IPS DF 6.9 (cell line): ENCODE data around the gene CD69.
"Not testable (repeated sequence)": the region's sequence is repeated elsewhere in the genome, so short reads cannot be mapped to it uniquely, and the experiment has no call there.

Experiments
- DNase-seq: peaks from one replicate; pipeline ENCODE4 v3.0.0-alpha.2; 2013; ENCODE audit warnings: low read depth, low spot score
- H3K27ac ChIP-seq: one replicate; pipeline ENCODE4 v1.5.1; 2013; ENCODE audit warnings: low read length, control low read depth
- H3K27me3 ChIP-seq: 2 replicates; pipeline ENCODE4 v1.6.1; 2013; ENCODE audit warnings: mild to moderate bottlenecking, low read length; ENCODE audit not compliant: control insufficient read depth, insufficient read depth
- H3K36me3 ChIP-seq: 2 replicates; pipeline ENCODE4 v1.6.1; 2013; ENCODE audit warnings: low read length; ENCODE audit not compliant: control insufficient read depth, insufficient read depth
- H3K4me1 ChIP-seq: 2 replicates; pipeline ENCODE4 v1.6.1; 2013; ENCODE audit warnings: low read length; ENCODE audit not compliant: control insufficient read depth, insufficient read depth
- H3K4me3 ChIP-seq: 2 replicates; pipeline ENCODE4 v1.5.1; 2013; ENCODE audit warnings: mild to moderate bottlenecking, low read length
- H3K9me3 ChIP-seq: 2 replicates; pipeline ENCODE4 v1.6.1; 2013; ENCODE audit warnings: low read length, inconsistent platforms; ENCODE audit not compliant: control insufficient read depth, insufficient read depth
- WGBS: extraction: QIAGEN DNeasy Blood & Tissue Kit; methylation state at CpG from one replicate; pipeline ENCODE4 v1.1.7; 2013; ENCODE audit warnings: mixed read lengths, missing lambda C conversion rate; ENCODE audit not compliant: insufficient read length, insufficient coverage; 5-methylcytosine and 5-hydroxymethylcytosine counted together

The CD69 gene

DNA sequence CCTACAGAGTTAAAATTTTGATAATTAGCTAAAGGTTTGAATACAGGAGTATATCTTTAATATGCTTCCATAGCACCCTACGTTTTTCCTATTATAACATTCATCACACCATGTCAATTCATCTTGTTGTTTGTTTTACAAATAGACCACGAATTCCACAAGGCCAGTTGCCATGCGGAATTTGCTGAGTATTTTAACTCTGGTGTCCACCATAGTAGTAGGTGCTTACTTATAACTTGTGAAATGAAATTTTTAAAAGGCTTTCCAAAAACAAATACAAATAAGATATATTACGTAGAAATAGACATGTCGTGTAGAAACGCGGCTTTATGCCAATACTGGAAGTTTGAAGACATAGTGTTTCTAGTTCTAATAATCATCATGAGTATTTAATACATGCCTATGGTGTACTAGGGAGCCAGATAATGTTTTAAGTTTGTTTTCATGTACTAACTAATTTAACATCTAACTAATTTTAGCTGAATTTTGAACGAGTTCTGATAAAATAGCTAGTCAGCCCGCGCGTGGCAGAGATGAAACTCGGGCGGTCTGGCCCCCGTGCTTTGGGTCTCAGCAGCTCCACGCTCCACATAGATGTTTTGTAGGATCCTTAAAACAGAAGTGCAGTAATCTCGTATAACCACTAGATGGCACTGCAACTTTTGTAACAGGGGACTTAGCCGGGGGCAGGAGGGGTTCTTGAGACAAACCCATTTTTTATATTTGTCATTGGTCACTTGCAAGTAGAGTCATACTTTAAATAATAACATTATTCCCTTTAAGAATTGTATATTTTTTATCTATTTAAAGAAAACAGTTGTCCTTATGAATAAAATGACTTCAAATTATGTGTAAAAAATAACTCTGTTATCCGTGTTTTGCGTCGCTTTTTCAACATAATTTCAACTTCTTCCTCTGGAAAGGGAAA lies 10.2 kb downstream of the CD69 start:
- H3K4me1 ChIP-seq, result no peaks in the 10 kb centered on the region
- no CpG with 5 or more reads among the region's 20 CpGs for WGBS
- no peak overlapping the region for H3K4me3 ChIP-seq
- H3K27ac ChIP-seq, result no peak overlapping the region
- no peaks in the 10 kb centered on the region for H3K27me3 ChIP-seq
- no peaks in the 10 kb centered on the region for H3K9me3 ChIP-seq
- no peaks in the 10 kb centered on the region for H3K36me3 ChIP-seq
- DNase-seq, result peak; percentile 55

- no CpG with 5 or more reads among the region's 1 CpG for WGBS
- Histone ChIP-seq H3K36me3 (no peaks in the 10 kb centered on the region), H3K4me3 (no peak overlapping the region), H3K27me3 (no peaks in the 10 kb centered on the region), H3K27ac (no peak overlapping the region), H3K4me1 (no peaks in the 10 kb centered on the region), H3K9me3 (no peaks in the 10 kb centered on the region)
- DNase-seq, result no peak
These were observed 11.1 kb downstream of the CD69 start for GRCh38 chr12:9749640-9750039.

GRCh38 chr12:9745199-9745598 lies 15.5 kb downstream of the CD69 start:
- Histone ChIP-seq H3K4me3 (no peak overlapping the region), H3K27me3 (no peaks in the 10 kb centered on the region), H3K27ac (no peak overlapping the region), H3K4me1 (no peaks in the 10 kb centered on the region), H3K36me3 (no peaks in the 10 kb centered on the region), H3K9me3 (no peaks in the 10 kb centered on the region)
- no peak for DNase-seq
- WGBS, result no CpG with 5 or more reads among the region's 3 CpGs

DNA sequence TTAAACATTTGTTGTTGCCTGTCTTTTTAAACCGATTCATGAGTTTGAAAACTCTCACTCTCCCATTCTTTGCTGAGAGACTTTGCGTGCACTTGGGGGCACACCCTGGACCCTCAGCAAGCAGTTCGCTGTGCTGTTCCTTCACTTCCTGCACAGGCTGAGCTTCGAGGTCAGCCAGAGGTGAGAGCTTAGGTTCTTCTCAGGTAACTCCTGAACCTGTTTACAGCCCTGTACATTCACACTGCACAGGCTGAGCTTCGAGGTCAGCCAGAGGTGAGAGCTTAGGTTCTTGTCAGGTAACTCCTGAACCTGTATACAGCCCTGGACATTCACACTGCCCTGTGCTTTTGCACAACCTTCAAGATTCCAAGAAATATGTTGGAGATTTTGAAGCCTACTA lies 18.0 kb downstream of the CD69 start:
- no peak overlapping the region for H3K27ac ChIP-seq
- H3K4me1 ChIP-seq, result no peaks in the 10 kb centered on the region
- no CpG with 5 or more reads among the region's 5 CpGs for WGBS
- no peaks in the 10 kb centered on the region for H3K36me3 ChIP-seq
- no peaks in the 10 kb centered on the region for H3K9me3 ChIP-seq
- H3K4me3 ChIP-seq, result no peak overlapping the region
- H3K27me3 ChIP-seq, result no peaks in the 10 kb centered on the region
- no peak for DNase-seq

DNA sequence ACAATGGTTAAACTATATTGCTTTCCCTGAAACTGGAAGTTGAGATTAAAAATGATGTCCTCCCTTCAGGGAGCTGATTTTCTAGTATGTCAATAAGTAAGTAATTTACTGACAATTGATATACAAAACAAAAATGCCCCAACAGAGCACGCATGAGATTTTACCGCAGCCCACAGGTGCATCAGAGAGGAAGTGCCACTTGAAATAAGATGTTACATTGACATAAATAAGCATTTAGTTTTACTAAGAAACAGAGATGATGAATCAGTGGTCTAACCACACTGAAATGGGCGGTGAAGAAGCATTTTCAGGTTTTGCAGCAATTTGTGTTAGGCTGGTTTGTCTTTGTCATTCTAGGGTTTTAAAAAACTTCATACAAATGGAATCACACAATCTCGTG lies 19.0 kb downstream of the CD69 start:
- no peak for DNase-seq
- H3K9me3 ChIP-seq, result no peaks in the 10 kb centered on the region
- WGBS, result no CpG with 5 or more reads among the region's 4 CpGs
- H3K27ac ChIP-seq, result no peak overlapping the region
- H3K4me3 ChIP-seq, result no peak overlapping the region
- no peaks in the 10 kb centered on the region for H3K4me1 ChIP-seq
- H3K27me3 ChIP-seq, result no peaks in the 10 kb centered on the region
- H3K36me3 ChIP-seq, result no peaks in the 10 kb centered on the region

GRCh38 chr12:9740106-9740750 lies 20.5 kb downstream of the CD69 start:
- no peaks in the 10 kb centered on the region for H3K4me1 ChIP-seq
- H3K27me3 ChIP-seq, result no peaks in the 10 kb centered on the region
- H3K36me3 ChIP-seq, result no peaks in the 10 kb centered on the region
- WGBS, result no CpG with 5 or more reads among the region's 7 CpGs
- H3K9me3 ChIP-seq, result no peaks in the 10 kb centered on the region
- H3K27ac ChIP-seq, result no peak overlapping the region
- no peak overlapping the region for H3K4me3 ChIP-seq
- DNase-seq, result no peak

GRCh38 chr12:9739404-9740105 lies 21.1 kb downstream of the CD69 start:
- H3K4me3 ChIP-seq, H3K27ac ChIP-seq, DNase-seq, H3K4me1 ChIP-seq, H3K27me3 ChIP-seq, H3K9me3 ChIP-seq, H3K36me3 ChIP-seq: not testable (repeated sequence)
- no CpG with 5 or more reads among the region's 54 CpGs for WGBS

- not testable (repeated sequence) for H3K4me1 ChIP-seq, DNase-seq, H3K27ac ChIP-seq, H3K27me3 ChIP-seq, H3K4me3 ChIP-seq, H3K36me3 ChIP-seq, H3K9me3 ChIP-seq
- no CpG with 5 or more reads among the region's 14 CpGs for WGBS
These were observed 21.8 kb downstream of the CD69 start for GRCh38 chr12:9738905-9739304.

DNA sequence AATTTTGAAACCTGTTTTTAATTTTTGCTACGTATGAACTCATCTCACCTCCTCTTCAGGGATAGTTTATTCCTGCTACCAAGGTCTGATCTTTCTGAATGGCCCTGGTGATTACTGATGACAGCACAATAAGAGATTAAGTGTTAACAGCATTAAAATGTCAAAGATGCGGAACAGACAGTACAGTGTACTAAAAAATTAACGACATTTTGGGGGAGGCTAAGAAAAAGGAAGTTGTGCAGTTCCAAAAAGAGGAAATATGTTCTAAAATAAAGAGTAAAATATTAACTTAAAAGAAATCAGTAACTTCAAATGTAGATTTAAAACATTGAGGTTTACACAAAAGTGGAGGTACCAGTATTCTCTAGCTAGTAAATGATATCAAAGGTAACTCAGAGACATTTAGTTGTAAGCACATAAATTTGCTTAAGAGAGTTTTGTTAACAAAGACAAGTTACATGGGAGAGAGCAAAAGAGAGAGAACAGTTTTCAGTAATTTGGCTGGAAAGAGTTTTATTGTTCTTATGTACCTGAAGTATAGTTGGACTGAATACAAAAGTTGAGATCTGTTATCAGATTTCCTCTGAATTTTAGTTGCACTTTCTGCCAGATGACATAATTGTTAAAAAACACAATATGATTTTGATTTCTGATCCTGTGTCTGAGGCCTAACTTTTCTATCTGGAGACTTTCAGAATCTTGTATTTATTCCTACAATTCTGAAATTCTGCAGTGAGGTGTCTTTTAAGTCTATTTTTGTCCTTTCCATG lies 23.6 kb downstream of the CD69 start:
- no peak for DNase-seq
- H3K36me3 ChIP-seq, result no peaks in the 10 kb centered on the region
- WGBS, result no CpG with 5 or more reads among the region's 3 CpGs
- H3K27me3 ChIP-seq, result no peaks in the 10 kb centered on the region
- no peaks in the 10 kb centered on the region for H3K9me3 ChIP-seq
- H3K4me3 ChIP-seq, result no peak overlapping the region
- H3K27ac ChIP-seq, result no peak overlapping the region
- H3K4me1 ChIP-seq, result no peaks in the 10 kb centered on the region

GRCh38 chr12:9735601-9736000 lies 25.1 kb downstream of the CD69 start:
- no peaks in the 10 kb centered on the region for H3K4me1 ChIP-seq
- H3K36me3 ChIP-seq, result no peaks in the 10 kb centered on the region
- no peaks in the 10 kb centered on the region for H3K27me3 ChIP-seq
- no CpG with 5 or more reads among the region's 3 CpGs for WGBS
- H3K4me3 ChIP-seq, result no peak overlapping the region
- no peaks in the 10 kb centered on the region for H3K9me3 ChIP-seq
- DNase-seq, result no peak
- no peak overlapping the region for H3K27ac ChIP-seq
